NCI-H446 treated with DMSO at 0.1 percent for 48 hours (cell line): ENCODE measurements around the gene TMEM214.
"Not testable (repeated sequence)": the region's sequence is repeated elsewhere in the genome, so short reads cannot be mapped to it uniquely, and the experiment has no call there.

Experiments
- DNase-seq: peaks from one replicate; lab custom pipeline; 2025; lab: John Stamatoyannopoulos, UW

Gene TMEM214

DNA sequence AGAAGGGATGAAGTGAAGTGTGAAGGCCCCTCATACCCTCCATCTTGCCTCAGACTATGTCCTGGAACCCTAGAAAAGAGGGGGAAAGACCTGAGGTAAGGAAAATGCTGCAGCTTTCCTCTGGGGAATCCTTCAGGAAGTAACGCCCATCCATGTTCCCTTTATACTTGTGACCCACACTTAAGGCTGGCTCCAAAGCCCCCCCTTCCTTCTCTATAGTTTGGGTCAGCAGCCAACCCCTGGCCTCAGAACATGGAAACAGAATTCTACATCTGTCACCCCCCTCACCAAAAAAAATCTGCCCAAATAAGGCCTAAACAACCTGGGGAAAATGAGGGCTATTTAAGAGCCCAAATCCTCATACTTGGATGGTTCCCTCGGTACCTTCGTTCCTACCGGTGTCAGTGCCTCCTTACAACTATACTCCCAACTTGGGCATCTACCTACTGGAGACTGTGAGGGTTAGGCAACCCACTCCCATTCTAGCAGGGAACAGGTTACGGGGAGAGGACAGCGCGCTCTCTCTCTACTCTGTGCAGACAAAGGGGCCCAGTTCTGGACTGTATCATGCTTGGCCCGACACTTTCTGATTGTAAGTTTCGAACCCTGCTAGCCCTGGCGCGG, 38.0 kb downstream of the TMEM214 start:
- no peak for DNase-seq

DNA sequence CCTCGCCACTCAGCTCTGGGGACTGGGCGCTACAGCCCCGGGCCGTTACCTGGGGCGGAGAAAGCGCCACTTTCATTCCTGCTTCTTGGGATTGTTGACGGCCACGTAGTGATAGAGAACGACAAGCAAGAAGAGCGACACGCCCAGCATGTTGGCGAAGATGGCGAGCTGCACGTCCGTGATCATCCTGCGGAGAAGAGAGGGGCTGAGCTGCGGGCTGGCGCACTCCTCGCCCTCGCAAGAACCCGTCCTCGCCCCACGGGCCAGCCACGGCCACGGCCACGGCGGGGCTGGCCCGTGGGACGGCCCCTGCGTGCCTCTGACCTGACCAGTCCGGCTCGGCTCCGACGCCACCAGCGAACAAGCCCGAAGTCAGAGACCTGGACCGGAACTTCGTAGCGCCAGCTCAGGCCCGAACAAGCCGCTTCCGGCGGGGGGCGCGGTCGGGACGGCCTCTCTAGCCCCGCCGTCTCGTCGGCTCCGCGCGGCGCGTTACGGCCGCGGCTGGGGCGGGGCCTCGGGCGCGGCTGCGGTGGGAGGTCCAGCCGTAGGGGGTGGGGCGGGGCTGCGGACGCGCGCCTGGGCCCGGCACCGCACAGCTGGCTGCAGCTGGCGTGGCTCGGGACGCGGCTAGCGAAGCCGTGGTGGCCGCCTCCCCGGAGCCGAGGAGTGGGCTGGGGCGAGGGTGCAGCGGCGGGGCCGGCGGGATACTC, 38.7 kb downstream of the TMEM214 start, which contains the start of gene OST4:
TSS of gene OST4 (minus strand) at position 378 of the 713 bp plus-strand sequence.
- peak; percentile 70 for DNase-seq

DNA sequence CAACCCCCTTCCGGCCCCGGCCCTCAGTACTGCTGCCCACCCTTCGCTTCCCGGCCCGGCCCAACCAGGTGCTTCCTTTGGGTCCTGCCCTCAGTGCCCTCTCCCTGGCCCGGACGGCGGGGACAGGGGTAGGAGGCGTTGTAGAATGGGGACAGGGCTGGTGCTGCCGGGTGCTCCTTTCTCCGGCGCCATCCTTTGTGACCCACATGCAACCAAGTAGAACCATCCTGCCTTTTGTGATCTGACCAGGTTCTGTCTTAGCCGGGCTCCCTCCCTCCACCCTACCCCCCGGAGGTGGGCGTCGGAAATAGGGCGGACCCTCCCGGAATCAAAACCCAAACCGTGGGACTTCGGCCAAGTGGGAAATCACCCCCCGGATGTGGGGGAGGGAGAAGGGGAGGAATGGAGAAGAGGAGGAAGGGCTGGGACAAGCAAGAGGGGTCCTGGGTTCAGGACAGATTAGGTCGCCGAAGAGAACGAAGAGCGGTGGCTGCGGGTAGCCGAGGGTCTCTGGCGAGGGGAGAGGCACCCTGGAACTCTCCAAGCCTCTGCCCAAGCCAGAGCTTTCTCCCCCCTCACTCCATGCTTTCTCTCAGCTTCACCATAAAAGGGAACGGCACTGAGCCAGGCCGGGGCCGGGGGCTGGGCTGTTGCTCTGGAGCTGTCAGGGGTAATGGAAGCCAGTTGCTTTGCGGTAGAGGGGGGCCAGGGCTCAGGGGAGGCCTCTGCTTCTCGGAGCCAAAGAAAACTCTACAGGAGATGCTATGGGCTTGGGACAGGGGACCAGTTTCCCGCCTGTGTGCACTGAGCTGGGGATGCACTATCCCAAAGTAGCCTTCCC, 39.4 kb downstream of the TMEM214 start:
- no peak for DNase-seq

DNA sequence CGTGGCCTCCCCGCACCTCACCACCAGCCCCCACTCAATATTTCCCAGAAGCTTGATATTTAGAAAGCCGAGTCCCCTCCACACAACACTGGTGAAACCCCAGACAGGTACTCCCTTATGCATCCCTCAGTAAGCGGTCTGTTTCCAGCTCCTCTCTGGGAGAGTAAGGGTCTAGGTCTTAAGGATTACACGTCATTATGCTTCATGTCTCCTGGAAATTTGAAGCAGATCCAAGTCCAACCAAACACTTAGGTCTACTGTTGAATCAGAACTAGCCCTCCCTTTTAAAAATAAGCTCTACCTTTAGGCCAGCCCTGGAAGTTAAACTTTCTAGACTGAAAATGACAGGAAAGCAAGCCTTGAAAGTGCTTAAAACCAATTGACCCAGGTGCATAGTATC, 40.2 kb downstream of the TMEM214 start:
- no peak for DNase-seq

DNA sequence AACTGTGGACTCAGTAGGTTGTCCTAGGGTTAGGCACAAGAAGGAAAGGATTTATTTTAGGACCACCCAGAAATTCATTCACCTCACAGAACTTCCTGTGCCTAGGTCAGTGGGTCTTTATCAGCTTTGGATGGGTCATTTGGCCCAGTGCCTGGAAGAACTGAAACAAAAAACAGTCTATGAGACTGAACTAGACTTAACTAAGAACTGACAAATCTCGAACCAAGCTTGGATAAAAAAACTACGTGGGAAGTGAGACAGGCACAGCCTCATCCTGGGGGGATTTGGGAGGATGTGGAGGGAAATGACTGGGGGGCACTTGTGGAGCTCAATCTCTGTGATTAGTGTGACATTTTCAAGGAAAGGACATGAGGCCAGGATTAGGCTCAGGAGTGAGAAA, 41.0 kb downstream of the TMEM214 start:
- no peak for DNase-seq

DNA sequence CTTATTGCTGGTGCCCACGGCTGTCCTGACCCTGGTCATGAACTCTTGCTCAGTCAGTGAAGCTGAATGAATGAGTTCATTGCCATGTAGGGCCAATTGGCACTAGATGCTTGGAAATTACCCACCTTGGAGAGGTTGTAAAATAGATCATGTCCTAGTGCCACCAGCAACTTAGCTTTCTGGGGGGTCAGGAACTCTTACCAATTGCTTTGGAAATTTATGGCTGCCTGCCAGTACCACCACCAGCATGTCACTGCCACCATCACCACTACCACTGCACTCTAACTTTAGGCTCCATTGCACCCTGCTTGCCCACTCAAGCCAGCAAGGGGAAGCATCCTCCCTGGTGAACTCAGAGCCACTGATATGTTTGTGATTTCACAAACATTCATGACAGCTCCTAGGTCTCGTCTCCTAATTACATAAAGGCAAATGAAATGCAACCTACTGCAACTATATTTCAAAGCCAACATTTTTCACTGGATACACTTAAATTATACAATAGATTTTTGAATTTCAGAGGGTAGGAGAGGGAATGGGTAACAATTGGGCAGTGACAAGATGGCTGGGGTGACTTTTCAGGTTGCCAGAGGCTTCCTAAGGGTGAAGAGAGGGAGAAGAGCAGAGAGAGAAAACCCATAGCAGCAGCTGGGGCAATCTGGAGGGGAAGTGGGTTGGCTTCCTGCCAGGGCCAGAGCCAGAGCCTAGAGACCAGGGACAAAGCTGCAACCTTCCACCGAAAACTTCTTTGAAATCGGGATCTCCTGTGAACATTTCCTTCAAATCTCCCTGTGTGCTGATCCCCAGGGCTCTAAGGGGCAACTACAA, 42.2 kb downstream of the TMEM214 start:
- DNase-seq = peak; percentile 27

DNA sequence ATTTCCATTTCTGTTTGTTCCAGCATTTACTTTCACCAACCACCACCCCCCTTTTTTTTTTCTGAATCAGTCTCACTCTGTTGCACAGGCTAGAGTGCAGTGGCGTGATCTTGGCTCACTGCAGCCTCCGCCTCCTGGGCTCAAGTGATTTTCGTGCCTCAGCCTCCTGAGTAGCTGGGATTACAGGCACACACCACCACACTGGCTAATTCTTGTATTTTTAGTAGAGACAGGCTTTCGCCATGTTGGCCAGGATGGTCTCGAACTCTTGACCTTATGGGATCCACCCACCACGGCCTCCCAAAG, 42.8 kb downstream of the TMEM214 start:
- not testable (repeated sequence) for DNase-seq

DNA sequence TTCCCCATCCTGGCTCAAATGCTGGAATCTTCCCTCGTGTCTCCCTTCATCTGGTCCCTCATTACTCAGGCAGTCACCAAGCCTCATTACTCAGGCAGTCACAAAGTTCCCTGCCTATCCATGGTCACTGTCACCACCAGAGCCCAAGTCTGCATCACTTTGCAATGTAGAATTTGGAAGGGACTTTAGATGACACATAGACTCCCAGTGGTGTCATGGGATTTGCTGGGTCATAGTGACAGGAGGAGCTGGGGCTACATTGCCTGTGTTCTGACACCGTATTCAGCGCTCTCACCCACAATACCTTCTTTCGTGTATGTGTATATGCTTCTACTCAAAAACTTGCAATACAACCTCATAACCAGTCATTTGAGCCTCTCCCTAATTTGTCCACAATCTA, 43.6 kb downstream of the TMEM214 start:
- no peak for DNase-seq

DNA sequence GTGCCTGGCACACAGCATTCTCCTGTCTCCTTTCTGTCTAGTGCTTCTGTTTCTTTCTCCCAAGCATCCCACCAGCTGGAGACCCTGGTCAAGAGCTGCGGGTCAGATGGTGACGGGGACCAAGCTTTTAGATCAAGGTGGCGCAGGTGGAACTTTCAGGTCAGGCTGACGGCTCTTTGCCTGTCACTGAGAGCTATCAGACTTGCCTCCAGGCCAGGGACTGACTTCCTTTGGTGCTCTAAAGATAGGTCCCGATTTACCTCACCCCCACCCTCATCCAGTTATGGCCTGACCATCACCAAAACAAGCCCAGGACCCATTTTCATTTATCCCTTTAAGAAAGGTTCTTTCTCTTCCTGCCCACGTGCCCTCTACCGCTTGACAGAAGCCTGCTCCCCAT, 44.5 kb downstream of the TMEM214 start:
- no peak for DNase-seq

DNA sequence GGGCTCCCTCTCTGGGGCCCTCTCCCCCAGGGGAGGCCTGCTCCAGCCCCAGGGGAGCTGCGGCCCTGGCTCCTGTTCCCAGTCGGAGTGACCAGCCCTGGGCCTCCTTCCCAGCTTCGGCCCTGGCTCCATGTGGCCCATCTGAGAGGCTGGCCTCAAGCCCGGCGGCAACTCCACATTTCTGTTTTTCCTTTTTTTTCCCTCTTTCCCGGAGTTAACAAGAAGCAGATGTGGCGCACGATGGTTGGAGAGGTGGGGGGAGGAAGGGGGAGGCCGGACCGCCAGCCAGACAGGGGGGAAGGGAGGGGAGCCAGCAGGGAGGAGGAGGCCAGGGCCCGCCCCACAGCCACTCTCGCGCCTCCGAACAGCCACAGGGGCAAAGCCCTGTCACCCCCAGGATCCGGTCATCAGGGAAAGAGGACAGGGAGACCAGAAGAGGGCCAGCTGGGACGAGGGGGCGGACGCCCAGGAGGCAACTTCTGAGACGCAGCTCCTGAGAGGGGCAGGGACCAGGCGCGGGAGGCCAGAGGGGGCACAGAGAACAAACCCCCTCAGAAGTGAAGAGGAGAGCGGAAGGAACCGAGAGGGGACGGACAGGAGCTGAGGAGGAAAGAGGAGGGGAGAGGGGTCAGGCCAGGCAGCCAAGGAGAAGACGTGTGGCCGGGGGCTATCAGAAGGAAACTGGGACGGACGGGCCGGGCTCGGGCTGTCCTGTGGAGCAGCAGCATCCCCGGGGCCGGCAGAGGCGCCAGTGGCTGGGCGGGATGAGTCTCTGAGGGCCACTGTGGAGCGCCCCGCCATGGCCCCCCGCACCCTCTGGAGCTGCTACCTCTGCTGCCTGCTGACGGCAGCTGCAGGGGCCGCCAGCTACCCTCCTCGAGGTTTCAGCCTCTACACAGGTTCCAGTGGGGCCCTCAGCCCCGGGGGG, 45.8 kb downstream of the TMEM214 start, which contains the start of gene EMILIN1:
TSS of gene EMILIN1 (plus strand) at position 349 of the 928 bp plus-strand sequence. CDS start at position 800, 451 bp downstream.
- peak; percentile 68 for DNase-seq

DNA sequence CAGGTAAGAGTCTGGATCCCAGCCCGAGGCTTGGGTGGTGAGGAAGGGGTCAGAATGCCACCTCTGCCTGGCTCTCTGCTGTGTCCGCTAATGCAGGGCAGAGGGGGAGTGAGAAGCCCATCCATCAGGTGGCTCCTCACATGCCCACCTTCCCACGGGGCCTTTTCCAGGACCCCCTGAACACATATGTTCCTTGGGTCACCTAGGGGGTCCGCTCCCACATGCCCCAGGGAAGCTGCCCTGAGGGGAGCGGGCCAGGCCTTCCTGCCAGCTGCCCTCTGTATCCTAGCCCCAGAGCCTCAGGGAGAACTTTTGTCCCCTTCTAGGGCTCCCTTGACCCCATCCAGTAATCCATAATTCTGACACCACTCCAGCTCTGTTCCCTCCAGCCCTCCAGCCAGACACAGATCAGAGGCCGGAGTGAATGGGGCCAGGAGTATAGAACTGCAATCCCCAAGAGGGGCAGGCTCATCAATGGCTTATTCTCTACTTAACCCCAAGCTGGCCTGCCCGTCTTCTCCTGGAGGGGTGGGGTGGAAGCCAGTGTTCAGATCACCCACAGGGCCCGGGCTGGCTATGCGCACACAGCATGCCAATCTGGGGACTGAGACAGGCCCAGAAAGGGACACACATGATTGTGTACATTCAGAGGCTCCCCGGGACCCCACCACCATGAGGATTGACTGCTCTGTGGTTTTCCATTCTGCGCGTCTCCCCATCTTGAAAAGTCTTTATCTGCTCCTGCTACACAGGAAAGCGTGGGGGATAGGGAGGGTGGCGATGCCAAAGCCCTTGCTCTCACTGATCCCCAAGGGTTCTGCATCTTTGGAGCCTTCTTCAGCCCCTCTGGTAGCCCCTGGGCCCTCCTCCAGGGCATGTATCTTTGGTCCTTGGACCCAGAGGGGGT, 46.7 kb downstream of the TMEM214 start:
- no peak for DNase-seq

DNA sequence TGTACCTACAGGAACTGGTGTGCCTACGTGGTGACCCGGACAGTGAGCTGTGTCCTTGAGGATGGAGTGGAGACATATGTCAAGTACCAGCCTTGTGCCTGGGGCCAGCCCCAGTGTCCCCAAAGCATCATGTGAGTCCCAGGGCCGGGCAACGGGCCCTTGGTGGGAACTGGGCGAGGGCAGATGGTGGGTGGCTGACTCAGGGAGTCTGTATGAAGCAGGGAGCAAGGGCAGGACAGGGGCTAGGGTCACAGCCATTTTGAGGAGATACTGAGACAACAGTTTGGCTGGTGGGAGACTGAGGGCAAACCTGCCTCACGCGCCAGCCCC, 47.3 kb downstream of the TMEM214 start:
- DNase-seq = no peak

DNA sequence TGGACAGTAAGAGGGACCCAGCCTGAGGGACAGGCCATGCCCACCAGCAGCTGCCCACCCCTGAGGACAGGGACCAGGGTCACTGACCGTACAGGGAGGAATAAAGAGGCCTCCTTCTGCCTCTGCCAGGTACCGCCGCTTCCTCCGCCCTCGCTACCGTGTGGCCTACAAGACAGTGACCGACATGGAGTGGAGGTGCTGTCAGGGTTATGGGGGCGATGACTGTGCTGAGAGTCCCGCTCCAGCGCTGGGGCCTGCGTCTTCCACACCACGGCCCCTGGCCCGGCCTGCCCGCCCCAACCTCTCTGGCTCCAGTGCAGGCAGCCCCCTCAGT, 47.8 kb downstream of the TMEM214 start:
- no peak for DNase-seq

DNA sequence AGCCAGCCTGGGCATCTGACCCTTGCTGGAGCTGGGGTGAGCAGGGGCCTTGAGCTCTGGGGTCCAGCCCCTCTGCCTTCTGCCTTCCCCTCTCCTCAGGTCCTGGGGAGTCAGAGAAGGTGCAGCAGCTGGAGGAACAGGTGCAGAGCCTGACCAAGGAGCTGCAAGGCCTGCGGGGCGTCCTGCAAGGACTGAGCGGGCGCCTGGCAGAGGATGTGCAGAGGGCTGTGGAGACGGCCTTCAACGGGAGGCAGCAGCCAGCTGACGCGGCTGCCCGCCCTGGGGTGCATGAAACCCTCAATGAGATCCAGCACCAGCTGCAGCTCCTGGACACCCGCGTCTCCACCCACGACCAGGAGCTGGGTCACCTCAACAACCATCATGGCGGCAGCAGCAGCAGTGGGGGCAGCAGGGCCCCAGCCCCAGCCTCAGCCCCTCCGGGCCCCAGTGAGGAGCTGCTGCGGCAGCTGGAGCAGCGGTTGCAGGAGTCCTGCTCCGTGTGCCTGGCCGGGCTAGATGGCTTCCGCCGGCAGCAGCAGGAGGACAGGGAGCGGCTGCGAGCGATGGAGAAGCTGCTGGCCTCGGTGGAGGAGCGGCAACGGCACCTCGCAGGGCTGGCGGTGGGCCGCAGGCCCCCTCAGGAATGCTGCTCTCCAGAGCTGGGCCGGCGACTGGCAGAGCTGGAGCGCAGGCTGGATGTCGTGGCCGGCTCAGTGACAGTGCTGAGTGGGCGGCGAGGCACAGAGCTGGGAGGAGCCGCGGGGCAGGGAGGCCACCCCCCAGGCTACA, 49.4 kb downstream of the TMEM214 start:
- no peak for DNase-seq

DNA sequence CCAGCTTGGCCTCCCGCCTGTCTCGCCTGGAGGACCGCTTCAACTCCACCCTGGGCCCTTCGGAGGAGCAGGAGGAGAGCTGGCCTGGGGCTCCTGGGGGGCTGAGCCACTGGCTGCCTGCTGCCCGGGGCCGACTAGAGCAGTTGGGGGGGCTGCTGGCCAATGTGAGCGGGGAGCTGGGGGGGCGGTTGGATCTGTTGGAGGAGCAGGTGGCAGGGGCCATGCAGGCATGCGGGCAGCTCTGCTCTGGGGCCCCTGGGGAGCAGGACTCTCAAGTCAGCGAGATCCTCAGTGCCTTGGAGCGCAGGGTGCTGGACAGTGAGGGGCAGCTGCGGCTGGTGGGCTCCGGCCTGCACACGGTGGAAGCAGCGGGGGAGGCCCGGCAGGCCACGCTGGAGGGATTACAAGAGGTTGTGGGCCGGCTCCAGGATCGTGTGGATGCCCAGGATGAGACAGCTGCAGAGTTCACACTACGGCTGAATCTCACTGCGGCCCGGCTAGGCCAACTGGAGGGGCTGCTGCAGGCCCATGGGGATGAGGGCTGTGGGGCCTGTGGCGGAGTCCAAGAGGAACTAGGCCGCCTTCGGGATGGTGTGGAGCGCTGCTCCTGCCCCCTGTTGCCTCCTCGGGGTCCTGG, 50.1 kb downstream of the TMEM214 start:
- no peak for DNase-seq

DNA sequence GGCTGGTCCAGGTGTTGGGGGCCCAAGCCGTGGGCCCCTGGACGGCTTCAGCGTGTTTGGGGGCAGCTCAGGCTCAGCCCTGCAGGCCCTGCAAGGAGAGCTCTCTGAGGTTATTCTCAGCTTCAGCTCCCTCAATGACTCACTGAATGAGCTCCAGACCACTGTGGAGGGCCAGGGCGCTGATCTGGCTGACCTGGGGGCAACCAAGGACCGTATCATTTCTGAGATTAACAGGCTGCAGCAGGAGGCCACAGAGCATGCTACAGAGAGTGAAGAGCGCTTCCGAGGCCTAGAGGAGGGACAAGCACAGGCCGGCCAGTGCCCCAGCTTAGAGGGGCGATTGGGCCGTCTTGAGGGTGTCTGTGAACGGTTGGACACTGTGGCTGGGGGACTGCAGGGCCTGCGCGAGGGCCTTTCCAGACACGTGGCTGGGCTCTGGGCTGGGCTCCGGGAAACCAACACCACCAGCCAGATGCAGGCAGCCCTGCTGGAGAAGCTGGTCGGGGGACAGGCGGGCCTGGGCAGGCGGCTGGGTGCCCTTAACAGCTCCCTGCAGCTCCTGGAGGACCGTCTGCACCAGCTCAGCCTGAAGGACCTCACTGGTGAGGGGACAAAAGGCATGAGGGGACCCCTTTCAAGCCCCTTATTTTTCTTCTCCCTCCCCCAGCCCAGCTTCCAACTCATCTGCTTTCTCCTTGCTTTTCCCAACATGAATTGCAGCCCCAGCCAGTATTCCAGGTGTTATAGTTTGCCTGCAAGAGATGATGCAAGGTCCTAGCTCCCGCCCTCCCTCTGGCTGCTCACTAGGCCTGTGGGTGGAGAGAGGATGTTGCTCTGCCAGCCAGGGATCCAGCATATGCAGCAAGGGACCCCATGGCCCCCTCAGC, 50.9 kb downstream of the TMEM214 start:
- DNase-seq = no peak

DNA sequence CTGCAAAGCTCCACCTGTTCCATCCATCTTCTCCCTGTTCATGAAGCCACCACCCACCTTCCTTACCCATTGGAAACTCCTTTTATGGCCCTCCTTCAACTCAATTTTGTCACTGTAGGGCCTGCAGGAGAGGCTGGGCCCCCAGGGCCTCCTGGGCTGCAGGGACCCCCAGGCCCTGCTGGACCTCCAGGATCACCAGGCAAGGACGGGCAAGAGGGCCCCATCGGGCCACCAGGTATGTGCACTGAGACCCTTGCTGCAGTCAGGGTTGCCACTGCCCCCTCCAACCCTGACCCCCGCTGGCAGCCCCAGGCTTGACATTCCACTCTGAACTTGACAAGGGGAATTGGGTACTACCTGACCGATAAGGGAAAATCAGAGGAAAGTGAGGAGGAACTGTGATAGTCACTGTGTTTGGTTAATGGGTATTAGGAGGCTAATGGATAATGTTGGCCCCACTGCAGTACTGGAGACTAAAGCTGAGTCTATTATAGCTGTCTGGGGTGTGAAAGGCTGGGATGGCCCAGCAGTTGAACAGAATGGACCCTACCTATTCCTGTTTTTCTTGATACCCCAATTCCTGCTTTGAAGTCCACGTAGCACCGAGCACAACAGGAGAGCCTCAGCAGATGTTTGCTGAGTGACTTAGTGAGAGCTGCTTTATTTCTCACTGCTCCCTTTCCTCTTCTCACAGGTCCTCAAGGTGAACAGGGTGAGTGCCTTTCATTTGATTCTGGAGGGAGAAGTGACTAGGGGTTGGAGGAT, 51.7 kb downstream of the TMEM214 start:
- DNase-seq = no peak
